GM12878 (cell line): ENCODE data around the gene DNAAF5. TPM values are rescaled to one million over a fixed set of nuclear protein-coding genes. Genes with fewer than 3 reads are reported as not detected.

Experiments
- ATAC-seq: fragments of 200-7000 bp; cut with Tn5 transposase; 3 replicates; pipeline ENCODE4 v1.9.1; 2020; ENCODE audit warnings: mild to moderate bottlenecking, moderate library complexity
- BruUV-seq: library from RNA; stranded (reverse); fragments of 400-500 nt; replicated peaks from 2 replicates; lab custom pipeline; 2021; lab: Mats Ljungman, UMichigan
- CTCF ChIA-PET: fragments of 300-600 bp; sonication (Branson Sonifier 250); formaldehyde crosslinking; extraction: SDS; loops from one replicate; lab custom pipeline; 2021; ENCODE audit warnings: inconsistent platforms; lab: Yijun Ruan, JAX
- POLR2A ChIA-PET: fragments of 350-600 bp; formaldehyde crosslinking; extraction: SDS; loops from one replicate; lab custom pipeline; 2021; ENCODE audit warnings: inconsistent platforms; lab: Charles Lee
- RAD21 ChIA-PET: fragments of 300-600 bp; sonication (Branson Sonifier 250); formaldehyde crosslinking; loops from one replicate; lab custom pipeline; 2023; ENCODE audit warnings: antibody characterized with exemption; ENCODE audit not compliant: unreplicated experiment; lab: Charles Lee
- SMC1A ChIA-PET: fragments of 300-600 bp; sonication (Branson Sonifier 250); formaldehyde crosslinking; loops from one replicate; lab custom pipeline; 2023; ENCODE audit not compliant: unreplicated experiment, uncharacterized antibody; lab: Charles Lee
- DNase-seq: peaks from one replicate; pipeline ENCODE4 v3.0.0-alpha.2; 2011; ENCODE audit warnings: low read depth, low spot score
- FAIRE-seq: peaks from 3 replicates; lab custom pipeline; 2011; peaks lifted over from hg19 to GRCh38; lab: Jason Lieb, UNC
- H2AFZ ChIP-seq: 2 replicates; pipeline ENCODE4 v1.6.0; 2011; ENCODE audit warnings: low read depth, low read length, control low read depth; ENCODE audit not compliant: control insufficient read depth
- H3K27ac ChIP-seq: 2 replicates; pipeline ENCODE4 v1.5.1; 2011; ENCODE audit warnings: control low read depth; ENCODE audit not compliant: control insufficient read depth, insufficient read depth
- H3K27me3 ChIP-seq, 2 experiments: replicated peaks in 1 of 2; 2 replicates each; pipeline versions ENCODE4 v1.6.0 to v1.6.1; 2011; ENCODE audit warnings: low read length in 1 of 2; ENCODE audit not compliant: control insufficient read depth in 2 of 2, insufficient read depth in 2 of 2
- H3K36me3 ChIP-seq, 2 experiments: 2 replicates each; pipeline ENCODE4 v1.5.1; 2011; ENCODE audit warnings: low read length in 1 of 2; ENCODE audit not compliant: control insufficient read depth in 2 of 2, insufficient read depth in 2 of 2
- H3K4me1 ChIP-seq: 2 replicates; pipeline ENCODE4 v1.6.1; 2011; ENCODE audit warnings: mild to moderate bottlenecking, low read length, moderate library complexity, mixed read lengths; ENCODE audit not compliant: control insufficient read depth, insufficient read depth
- H3K4me2 ChIP-seq: 2 replicates; pipeline ENCODE4 v1.6.0; 2011; ENCODE audit warnings: control low read depth; ENCODE audit not compliant: control insufficient read depth, insufficient read depth
- H3K4me3 ChIP-seq: fragments of 200-600 bp; sonication (generic); 2 replicates; pipeline ENCODE4 v1.5.1; 2016
- H3K79me2 ChIP-seq: 2 replicates; pipeline ENCODE4 v1.6.0; 2011; ENCODE audit warnings: low read length; ENCODE audit not compliant: control insufficient read depth, insufficient read depth
- H3K9ac ChIP-seq: 2 replicates; pipeline ENCODE4 v1.8.0; 2011; ENCODE audit warnings: low read length, control low read depth, mixed read lengths; ENCODE audit not compliant: control insufficient read depth, insufficient read depth
- H3K9me3 ChIP-seq: replicated peaks from 3 replicates; pipeline ENCODE4 v1.5.1; 2011; ENCODE audit warnings: mild to moderate bottlenecking, low read length; ENCODE audit not compliant: control insufficient read depth, insufficient read depth
- H4K20me1 ChIP-seq: 2 replicates; pipeline ENCODE4 v1.6.0; 2011; ENCODE audit not compliant: control insufficient read depth, insufficient read depth
- BCLAF1 ChIP-seq: fragments of 450-650 bp; IDR thresholded peaks from 2 replicates; pipeline ENCODE4 v1.6.1; 2017; ENCODE audit warnings: antibody characterized with exemption, mild to moderate bottlenecking, moderate library complexity
- BMI1 ChIP-seq: fragments of 450-650 bp; IDR thresholded peaks from 2 replicates; pipeline ENCODE4 v1.6.1; 2016; ENCODE audit warnings: mild to moderate bottlenecking, moderate library complexity, borderline replicate concordance
- CBX5 ChIP-seq: sonication (generic); IDR thresholded peaks from 2 replicates; pipeline ENCODE4 v1.6.1; 2016; ENCODE audit warnings: low read depth, moderate library complexity, mild to moderate bottlenecking, inconsistent platforms
- ELK1 ChIP-seq: IDR thresholded peaks from 2 replicates; pipeline ENCODE4 v1.6.1; 2012; ENCODE audit warnings: low read depth, low read length, improper control_type of control experiment
- GABPA ChIP-seq: IDR thresholded peaks from 2 replicates; pipeline ENCODE4 v1.6.1; 2014; ENCODE audit warnings: antibody characterized with exemption, low read depth, mild to moderate bottlenecking, inconsistent platforms
- IRF3 ChIP-seq: fragments of 450-650 bp; IDR thresholded peaks from 2 replicates; pipeline ENCODE4 v1.6.1; 2014; ENCODE audit warnings: mild to moderate bottlenecking
- IRF5 ChIP-seq: fragments of 450-650 bp; IDR thresholded peaks from 2 replicates; pipeline ENCODE4 v1.6.1; 2017; ENCODE audit warnings: borderline replicate concordance
- MYC ChIP-seq: IDR thresholded peaks from 2 replicates; pipeline ENCODE4 v1.6.1; 2011; ENCODE audit warnings: mild to moderate bottlenecking, low read length, moderate library complexity, inconsistent platforms; ENCODE audit not compliant: insufficient read depth, insufficient replicate concordance, insufficient read length, severe bottlenecking
- NFXL1 ChIP-seq: fragments of 450-650 bp; IDR thresholded peaks from 2 replicates; pipeline ENCODE4 v1.6.1; 2017; ENCODE audit warnings: antibody characterized with exemption, mild to moderate bottlenecking, borderline replicate concordance
- NR2F1 ChIP-seq: fragments of 450-650 bp; conservative IDR thresholded peaks from 2 replicates; pipeline ENCODE4 v1.6.1; 2017; ENCODE audit warnings: mild to moderate bottlenecking
- PAX8 ChIP-seq: fragments of 450-650 bp; IDR thresholded peaks from 2 replicates; pipeline ENCODE4 v1.6.1; 2017; ENCODE audit warnings: mild to moderate bottlenecking, moderate library complexity
- POLR2A ChIP-seq: IDR thresholded peaks from 2 replicates; pipeline ENCODE4 v1.6.1; 2011; ENCODE audit warnings: low read depth, mild to moderate bottlenecking, low read length
- RB1 ChIP-seq: fragments of 450-650 bp; formaldehyde crosslinking; IDR thresholded peaks from 2 replicates; pipeline ENCODE4 v1.6.1; 2017; ENCODE audit warnings: mild to moderate bottlenecking, borderline replicate concordance
- SMAD1 ChIP-seq: fragments of 450-650 bp; IDR thresholded peaks from 2 replicates; pipeline ENCODE4 v1.6.1; 2018; ENCODE audit warnings: mild to moderate bottlenecking, low read depth; ENCODE audit not compliant: partially characterized antibody
- STAT1 ChIP-seq: fragments of 450-650 bp; conservative IDR thresholded peaks from 2 replicates; pipeline ENCODE4 v1.6.1; 2014; ENCODE audit warnings: antibody characterized with exemption, mild to moderate bottlenecking
- USF1 ChIP-seq: IDR thresholded peaks from 2 replicates; pipeline ENCODE4 v1.6.1; 2011; ENCODE audit warnings: borderline replicate concordance, low read depth, mild to moderate bottlenecking, moderate library complexity, mixed read lengths, low read length; ENCODE audit not compliant: insufficient read depth; ENCODE audit errors: extremely low read length
- ZNF274 ChIP-seq: IDR thresholded peaks from one replicate; pipeline ENCODE4 v1.8.0; 2011; ENCODE audit not compliant: insufficient read length, insufficient read depth
- WGBS: methylation state at CpG from one replicate; pipeline ENCODE4 v1.1.6; 2016; ENCODE audit warnings: low lambda C conversion rate; ENCODE audit not compliant: insufficient replicate concordance, insufficient coverage; ENCODE audit errors: missing lambda C conversion rate; 5-methylcytosine and 5-hydroxymethylcytosine counted together
- in situ Hi-C: fragments of 300-500 bp; cut with MboI; formaldehyde crosslinking; loops from 9 replicates; pipeline ENCODE4 v1.14.3; 2018; ENCODE audit warnings: mixed read lengths
- intact Hi-C: fragments of 100-400 bp; cut with micrococcal nuclease; formaldehyde crosslinking; loops from one replicate; pipeline ENCODE4 v1.14.2; 2022; ENCODE audit not compliant: unreplicated experiment
- polyA plus RNA-seq, 11 experiments: library from polyadenylated mRNA; depleted of rRNA in 4 of 11; unstranded in 6 of 11; stranded (reverse) in 5 of 11; fragments of >200 nt; fragmentation: Nextera tagmentation in 4 of 11; fragmentation: Illumina TruSeq in 1 of 11; extraction: Ambion mirVana in 4 of 11; extraction: Trizol in 1 of 11; gene quantifications; 1 replicate in 1 of 11; 2 replicates in 10 of 11; pipeline versions ENCODE4 v1.2.1 to v1.2.3, GENCODE V29; 2011 to 2016; ENCODE audit warnings: inconsistent platforms in 2 of 11, missing spikeins in 2 of 11, low read depth in 1 of 11
- total RNA-seq, 4 experiments: library from RNA; depleted of rRNA in 3 of 4; stranded (reverse); fragments of >200 nt in 3 of 4; fragmentation: Illumina TruSeq in 1 of 4; extraction: Trizol in 1 of 4; gene quantifications; 2 replicates each; pipeline versions ENCODE4 v1.2.1 to v1.2.3, GENCODE V29; 2013 to 2021

DNAAF5 gene
- total and polyA plus RNA-seq, 10 of the 15 experiments (the other 5 are each of a cell fraction or from before 2014, with no cell fraction given) = 1.8 to 38.3 (median 9.2) TPM

- Histone ChIP-seq H2AFZ (no peak overlapping the region), H4K20me1 (no peaks in the 10 kb centered on the region), H3K79me2 (no peaks in the 10 kb centered on the region), H3K27me3 (no peaks in the 10 kb centered on the region), H3K9ac (no peak overlapping the region), H3K4me1 (no peaks in the 10 kb centered on the region), H3K4me2 (no peak overlapping the region), H3K9me3 (no peaks in the 10 kb centered on the region), H3K36me3 (peaks cover 0 to 2% of the 10 kb centered on the region in 2 experiments; a peak in 2 of 4 replicates), H3K4me3 (no peak overlapping the region), H3K27ac (no peak overlapping the region)
- FAIRE-seq (no peak), ATAC-seq (no peak), DNase-seq (no peak)
- in situ Hi-C loops = no loop called here
- POLR2A ChIA-PET = no interaction called here
- no TSS peak for BruUV-seq
- CTCF ChIA-PET = interaction anchor here (2.0 kb wide), 1 partner anchor 90 kb away, joined by 10 read pairs; no protein-coding TSS in a partner anchor
- RAD21 ChIA-PET = interaction anchor here (1.3 kb wide), 1 partner anchor 90 kb away, joined by 3 read pairs; no protein-coding TSS in a partner anchor
- intact Hi-C loops = loop anchor here (10.0 kb wide), 1 partner anchor 172 kb away; the partner anchor contains the start of gene ADAP1
- WGBS = 95% methylated on average over 44 of the region's 56 CpGs
- SMC1A ChIA-PET = no interaction called here
- no peak for TF ChIP-seq SMAD1
- no peak for TF ChIP-seq MYC
- no peak for TF ChIP-seq NR2F1
- TF ChIP-seq BMI1 = no peak
- TF ChIP-seq PAX8 = no peak
- TF ChIP-seq RB1 = no peak
- no peak for TF ChIP-seq BCLAF1
- no peak for TF ChIP-seq ZNF274
- no peak for TF ChIP-seq POLR2A
- TF ChIP-seq NFXL1 = no peak
- no peak for TF ChIP-seq IRF3
- TF ChIP-seq IRF5 = no peak
- no peak for TF ChIP-seq USF1
- no peak for TF ChIP-seq STAT1
- no peak for TF ChIP-seq GABPA
- TF ChIP-seq ELK1 = no peak
- no peak for TF ChIP-seq CBX5
These were observed 56.4 kb downstream of the DNAAF5 start for GRCh38 chr7:782718-783449.
